Peyer's patch (tissue), 4 donors: Measurements from ENCODE around the gene C12orf76. TPM values are rescaled to one million over a fixed set of nuclear protein-coding genes. Genes with fewer than 3 reads are reported as not detected.

Experiments
- DNase-seq, 3 donors: peaks; one replicate each; pipeline ENCODE4 v3.0.0-alpha.2; 2017 to 2019
- H3K27ac ChIP-seq, 4 donors: fragments of 200-600 bp; sonication (generic); one replicate each; pipeline ENCODE4 v1.5.1; 2016 to 2019
- H3K27me3 ChIP-seq, 2 donors: fragments of 200-600 bp; sonication (generic); one replicate each; pipeline ENCODE4 v1.5.1; 2019
- H3K36me3 ChIP-seq, 3 donors: fragments of 200-600 bp; sonication (generic); one replicate each; pipeline ENCODE4 v1.5.1; 2016 to 2019
- H3K4me1 ChIP-seq, 4 donors: fragments of 200-600 bp; sonication (generic); one replicate each; pipeline ENCODE4 v1.5.1; 2016 to 2019
- H3K4me3 ChIP-seq, 4 donors: fragments of 200-600 bp; sonication (generic); 1 replicate in 3 of 4; 2 replicates in 1 of 4; pipeline ENCODE4 v1.5.1; 2016 to 2019; ENCODE audit warnings: mild to moderate bottlenecking in 1 of 4
- H3K9me3 ChIP-seq, 4 donors: fragments of 200-600 bp; sonication (generic); one replicate each; pipeline ENCODE4 v1.5.1; 2016 to 2019; ENCODE audit warnings: mild to moderate bottlenecking in 1 of 4
- POLR2A ChIP-seq, 2 donors: fragments of 450-650 bp; IDR thresholded peaks; one replicate each; pipeline ENCODE4 v1.5.1; 2017; ENCODE audit warnings: antibody characterized with exemption in 2 of 2, mild to moderate bottlenecking in 2 of 2, moderate library complexity in 2 of 2
- total RNA-seq, 4 donors: library from RNA; depleted of rRNA; stranded (reverse); fragments of >200 nt; gene quantifications; one replicate each; pipeline ENCODE4 v1.1.0, GENCODE V29; 2016
- TF ChIP-seq, protein P1 (sequence below), 6 experiments: fragments of 450-650 bp in 4 of 6; fragments of 200-600 bp in 2 of 6; sonication (generic) in 1 of 6; IDR thresholded peaks; one replicate each; pipeline ENCODE4 v1.5.1; 2017 to 2019; ENCODE audit warnings: antibody characterized with exemption in 6 of 6, mild to moderate bottlenecking in 3 of 6, moderate library complexity in 1 of 6

C12orf76 gene
- total RNA-seq, 4 donors from 2014 or later, result 14.9 to 23.1 (median 17.5) TPM

- TF ChIP-seq, protein P1, sequence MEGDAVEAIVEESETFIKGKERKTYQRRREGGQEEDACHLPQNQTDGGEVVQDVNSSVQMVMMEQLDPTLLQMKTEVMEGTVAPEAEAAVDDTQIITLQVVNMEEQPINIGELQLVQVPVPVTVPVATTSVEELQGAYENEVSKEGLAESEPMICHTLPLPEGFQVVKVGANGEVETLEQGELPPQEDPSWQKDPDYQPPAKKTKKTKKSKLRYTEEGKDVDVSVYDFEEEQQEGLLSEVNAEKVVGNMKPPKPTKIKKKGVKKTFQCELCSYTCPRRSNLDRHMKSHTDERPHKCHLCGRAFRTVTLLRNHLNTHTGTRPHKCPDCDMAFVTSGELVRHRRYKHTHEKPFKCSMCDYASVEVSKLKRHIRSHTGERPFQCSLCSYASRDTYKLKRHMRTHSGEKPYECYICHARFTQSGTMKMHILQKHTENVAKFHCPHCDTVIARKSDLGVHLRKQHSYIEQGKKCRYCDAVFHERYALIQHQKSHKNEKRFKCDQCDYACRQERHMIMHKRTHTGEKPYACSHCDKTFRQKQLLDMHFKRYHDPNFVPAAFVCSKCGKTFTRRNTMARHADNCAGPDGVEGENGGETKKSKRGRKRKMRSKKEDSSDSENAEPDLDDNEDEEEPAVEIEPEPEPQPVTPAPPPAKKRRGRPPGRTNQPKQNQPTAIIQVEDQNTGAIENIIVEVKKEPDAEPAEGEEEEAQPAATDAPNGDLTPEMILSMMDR (IDR thresholded peaks at IDR 0.05), result no peak
- no peak for TF ChIP-seq POLR2A (IDR thresholded peaks at IDR 0.05)
- Histone ChIP-seq H3K4me3 (peak overlapping the region; percentile 70 to 100 (median 86)), H3K36me3 (no peaks in the 10 kb centered on the region), H3K27me3 (no peaks in the 10 kb centered on the region), H3K27ac (peak overlapping the region; percentile 87 to 92 (median 91)), H3K9me3 (no peaks in the 10 kb centered on the region), H3K4me1 (peaks cover 0 to 32% (median 3%) of the 10 kb centered on the region in 4 donors)
- DNase-seq, result no peak
Observed at GRCh38 chr12:109996483-109996853, 51.9 kb downstream of the C12orf76 start.

DNA sequence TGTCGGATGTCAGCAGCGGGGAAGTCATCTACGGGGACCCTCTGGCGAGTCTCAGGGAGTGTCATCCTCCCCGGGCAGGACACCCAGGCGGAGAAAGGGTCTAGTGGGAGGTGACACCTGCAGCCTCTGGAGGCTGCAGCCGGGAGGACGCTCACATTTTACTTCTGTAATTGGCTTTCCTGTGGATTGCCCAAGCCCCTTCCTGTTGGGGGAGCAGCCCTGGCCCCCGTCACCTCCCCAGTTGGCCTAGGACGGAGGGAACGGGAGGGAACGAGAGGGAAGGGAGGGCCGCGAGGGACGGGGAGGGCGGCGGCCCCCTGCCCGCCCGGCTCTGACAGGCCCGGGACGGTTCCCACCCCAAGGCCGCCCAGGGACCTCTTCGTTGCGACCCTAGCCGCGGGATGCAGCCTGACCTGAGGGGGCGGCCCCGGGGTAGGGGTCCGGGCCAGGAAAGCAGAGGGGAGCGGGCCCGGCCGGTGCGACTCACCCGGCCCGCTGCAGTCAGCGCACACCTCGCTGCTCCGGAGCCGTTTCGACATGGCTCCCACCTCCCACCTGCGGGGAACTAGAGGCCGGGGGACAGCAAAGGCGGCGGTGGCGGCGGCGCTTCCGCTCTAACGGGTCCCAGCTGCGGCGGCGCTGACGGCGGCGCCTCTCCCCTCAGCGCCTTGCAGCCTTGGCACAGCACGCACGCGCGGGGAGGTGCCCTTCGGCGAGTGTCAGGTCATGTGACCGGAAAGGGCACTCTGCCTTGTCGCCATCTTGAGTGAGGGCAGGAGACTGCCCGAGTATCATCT, 52.4 kb downstream of the C12orf76 start, which contains the start of gene GIT2:
Gene GIT2 (minus strand): TSS at position 683 of the 797 bp plus-strand sequence. CDS start 144 bp downstream, at position 539.
- Histone ChIP-seq H3K4me3 (peak within 1 kb of the TSS; percentile 70 to 100 (median 86)), H3K27ac (peak within 1 kb of the TSS; percentile 87 to 92 (median 91))

GRCh38 chr12:109995361-109995685, 53.0 kb downstream of the C12orf76 start:
- no peak for TF ChIP-seq POLR2A (IDR thresholded peaks at IDR 0.05)
- TF ChIP-seq, protein P1 (IDR thresholded peaks at IDR 0.05), result no peak
- DNase-seq, result no peak
- Histone ChIP-seq H3K27ac (peak overlapping the region; percentile 87 to 92 (median 91)), H3K9me3 (no peaks in the 10 kb centered on the region), H3K4me1 (peaks cover 0 to 21% (median 2%) of the 10 kb centered on the region in 4 donors), H3K36me3 (peaks cover 0 to 8% (median 0%) of the 10 kb centered on the region in 3 donors), H3K4me3 (peak overlapping the region; percentile 70 to 100 (median 86)), H3K27me3 (no peaks in the 10 kb centered on the region)

More for the DNA sequence above, 52.4 kb downstream of the C12orf76 start, which contains the start of gene GIT2:
- Histone ChIP-seq H3K4me1 (peaks cover 0 to 27% (median 2%) of the 10 kb centered on the region in 4 donors), H3K9me3 (no peaks in the 10 kb centered on the region), H3K36me3 (peaks cover 0 to 3% (median 0%) of the 10 kb centered on the region in 3 donors), H3K27me3 (no peaks in the 10 kb centered on the region)
- TF ChIP-seq, protein P1 (IDR thresholded peaks at IDR 0.05), result peak in 2 of 6 experiments; percentile 2 to 6
- peak; percentile 71 to 81 for TF ChIP-seq POLR2A (IDR thresholded peaks at IDR 0.05)
- peak; percentile 92 to 98 (median 95) for DNase-seq

GRCh38 chr12:109994401-109995175, 53.7 kb downstream of the C12orf76 start:
- Histone ChIP-seq H3K4me1 (peaks cover 0 to 20% (median 2%) of the 10 kb centered on the region in 4 donors), H3K27me3 (no peaks in the 10 kb centered on the region), H3K27ac (peak overlapping the region; percentile 87 to 92 (median 91)), H3K36me3 (peaks cover 0 to 16% (median 0%) of the 10 kb centered on the region in 3 donors), H3K4me3 (peak overlapping the region; percentile 70 to 100 (median 86)), H3K9me3 (no peaks in the 10 kb centered on the region)
- no peak for DNase-seq
- TF ChIP-seq, protein P1 (IDR thresholded peaks at IDR 0.05), result no peak
- no peak for TF ChIP-seq POLR2A (IDR thresholded peaks at IDR 0.05)

- TF ChIP-seq, protein P1 (IDR thresholded peaks at IDR 0.05), result no peak
- TF ChIP-seq POLR2A (IDR thresholded peaks at IDR 0.05), result no peak
- H3K9me3 ChIP-seq, result no peaks in the 10 kb centered on the region
- H3K4me1 ChIP-seq, result peaks cover 0 to 20% (median under 1%) of the 10 kb centered on the region in 4 donors
- no peak overlapping the region for H3K4me3 ChIP-seq
- no peaks in the 10 kb centered on the region for H3K27me3 ChIP-seq
- peaks cover 0 to 31% (median 0%) of the 10 kb centered on the region in 3 donors for H3K36me3 ChIP-seq
- no peak overlapping the region for H3K27ac ChIP-seq
- DNase-seq, result no peak
Observed at GRCh38 chr12:109993091-109993490, 55.2 kb downstream of the C12orf76 start.
